Osteoblast (primary cell): ENCODE measurements around the gene CTDSPL2. TPM values are rescaled to one million over a fixed set of nuclear protein-coding genes. Genes with fewer than 3 reads are reported as not detected.

Source experiments
- DNase-seq: peaks from one replicate; pipeline ENCODE4 v3.0.0; 2011; ENCODE audit warnings: low spot score, mixed read lengths; ENCODE audit not compliant: insufficient read length; ENCODE audit errors: missing footprints
- H2AFZ ChIP-seq: 2 replicates; pipeline ENCODE4 v1.6.0; 2011; ENCODE audit warnings: mild to moderate bottlenecking, low read length
- H3K27ac ChIP-seq: 2 replicates; pipeline ENCODE4 v1.5.1; 2011; ENCODE audit warnings: mild to moderate bottlenecking, low read depth, low read length, moderate library complexity
- H3K27me3 ChIP-seq: 2 replicates; pipeline ENCODE4 v1.6.0; 2012; ENCODE audit warnings: mild to moderate bottlenecking, control low read depth, inconsistent platforms, low read length, moderate library complexity; ENCODE audit not compliant: insufficient read depth
- H3K36me3 ChIP-seq: 2 replicates; pipeline ENCODE4 v1.5.1; 2011; ENCODE audit warnings: mild to moderate bottlenecking, low read length, control low read depth, moderate library complexity; ENCODE audit not compliant: insufficient read depth
- H3K4me1 ChIP-seq: 2 replicates; pipeline ENCODE4 v1.5.1; 2011; ENCODE audit warnings: mild to moderate bottlenecking, low read length, control low read depth, moderate library complexity; ENCODE audit not compliant: insufficient read depth
- H3K4me2 ChIP-seq: 2 replicates; pipeline ENCODE4 v1.6.0; 2011; ENCODE audit warnings: mild to moderate bottlenecking, low read length; ENCODE audit not compliant: insufficient read depth
- H3K4me3 ChIP-seq: fragments of 200-600 bp; sonication (generic); 3 replicates; pipeline ENCODE4 v1.5.1; 2012; ENCODE audit warnings: mild to moderate bottlenecking, low read length, inconsistent platforms; ENCODE audit not compliant: insufficient read depth
- H3K79me2 ChIP-seq: 2 replicates; pipeline ENCODE4 v1.6.0; 2012; ENCODE audit warnings: mild to moderate bottlenecking, low read length, control low read depth, inconsistent platforms; ENCODE audit not compliant: insufficient read depth
- H3K9me3 ChIP-seq: 2 replicates; pipeline ENCODE4 v1.5.1; 2011; ENCODE audit warnings: low read depth, low read length, control low read depth
- H4K20me1 ChIP-seq: 2 replicates; pipeline ENCODE4 v1.6.0; 2012; ENCODE audit warnings: mild to moderate bottlenecking, low read length, control low read depth; ENCODE audit not compliant: insufficient read depth
- CTCF ChIP-seq: IDR thresholded peaks from 2 replicates; pipeline ENCODE4 v1.5.1; 2011; ENCODE audit warnings: mild to moderate bottlenecking, low read depth, low read length, moderate library complexity; ENCODE audit errors: extremely low read depth
- total RNA-seq: library from RNA; depleted of rRNA; stranded (reverse); fragments of >200 nt; gene quantifications from 2 replicates; pipeline ENCODE4 v1.2.3, GENCODE V29; 2012

Gene CTDSPL2
- total RNA-seq, 1 donor = 75.3 TPM

GRCh38 chr15:44435893-44436667 is 8.7 kb downstream of the CTDSPL2 start:
- Histone ChIP-seq H3K4me2 (no peak overlapping the region), H3K27me3 (no peaks in the 10 kb centered on the region), H3K4me3 (no peak overlapping the region), H3K27ac (no peak overlapping the region), H4K20me1 (peaks cover 31% of the 10 kb centered on the region), H3K36me3 (peaks cover 4% of the 10 kb centered on the region), H3K4me1 (peaks cover 6% of the 10 kb centered on the region), H2AFZ (no peak overlapping the region), H3K79me2 (peaks cover 96% of the 10 kb centered on the region), H3K9me3 (no peaks in the 10 kb centered on the region)
- peak; percentile 77 for DNase-seq
- no peak for TF ChIP-seq CTCF

GRCh38 chr15:44438402-44438801 is 11.0 kb downstream of the CTDSPL2 start:
- no peak for TF ChIP-seq CTCF
- peaks cover 32% of the 10 kb centered on the region for H4K20me1 ChIP-seq
- H3K79me2 ChIP-seq = peaks cover 96% of the 10 kb centered on the region
- no peak overlapping the region for H3K4me2 ChIP-seq
- H3K9me3 ChIP-seq = no peaks in the 10 kb centered on the region
- no peak overlapping the region for H3K27ac ChIP-seq
- no peaks in the 10 kb centered on the region for H3K27me3 ChIP-seq
- DNase-seq = no peak
- peaks cover 6% of the 10 kb centered on the region for H3K4me1 ChIP-seq
- H3K36me3 ChIP-seq = peaks cover 4% of the 10 kb centered on the region
- no peak overlapping the region for H2AFZ ChIP-seq
- no peak overlapping the region for H3K4me3 ChIP-seq

- Histone ChIP-seq H3K9me3 (no peaks in the 10 kb centered on the region), H3K27ac (no peak overlapping the region), H3K36me3 (no peaks in the 10 kb centered on the region), H3K4me2 (no peak overlapping the region), H3K79me2 (peaks cover 96% of the 10 kb centered on the region), H3K4me1 (peaks cover 2% of the 10 kb centered on the region), H2AFZ (no peak overlapping the region), H4K20me1 (peaks cover 34% of the 10 kb centered on the region), H3K4me3 (no peak overlapping the region), H3K27me3 (no peaks in the 10 kb centered on the region)
- TF ChIP-seq CTCF = no peak
- peak; percentile 45 for DNase-seq
Measured at GRCh38 chr15:44441095-44441501, 13.7 kb downstream of the CTDSPL2 start.

- no peak for TF ChIP-seq CTCF
- Histone ChIP-seq H3K36me3 (no peaks in the 10 kb centered on the region), H3K27ac (no peak overlapping the region), H3K79me2 (peaks cover 96% of the 10 kb centered on the region), H2AFZ (no peak overlapping the region), H3K9me3 (no peaks in the 10 kb centered on the region), H3K4me1 (no peaks in the 10 kb centered on the region), H4K20me1 (peaks cover 29% of the 10 kb centered on the region), H3K4me3 (no peak overlapping the region), H3K4me2 (no peak overlapping the region), H3K27me3 (no peaks in the 10 kb centered on the region)
- DNase-seq = no peak
Measured at GRCh38 chr15:44443515-44443914, 16.1 kb downstream of the CTDSPL2 start.
